HG02571 (cell line): Measurements from ENCODE around the gene SIK3.
"Not testable (repeated sequence)": the region's sequence is repeated elsewhere in the genome, so short reads cannot be mapped to it uniquely, and the experiment has no call there.

ENCODE experiments used
- ATAC-seq: cut with Tn5 transposase; IDR thresholded peaks from one replicate; pipeline ENCODE4 v1.9.1; 2021; ENCODE audit warnings: mild to moderate bottlenecking, moderate library complexity; ENCODE audit not compliant: unreplicated experiment

Gene SIK3

GRCh38 chr11:117050121-117050520 lies 48.1 kb downstream of the SIK3 start:
- ATAC-seq = not testable (repeated sequence)

GRCh38 chr11:117046627-117047026 lies 51.6 kb downstream of the SIK3 start:
- not testable (repeated sequence) for ATAC-seq

- ATAC-seq = no peak
These were observed 52.3 kb downstream of the SIK3 start for GRCh38 chr11:117045956-117046355.

- no peak for ATAC-seq
These were observed 53.0 kb downstream of the SIK3 start for GRCh38 chr11:117045196-117045595.

GRCh38 chr11:117044287-117045035 lies 53.8 kb downstream of the SIK3 start:
- no peak for ATAC-seq

- ATAC-seq = no peak
These were observed 55.5 kb downstream of the SIK3 start for GRCh38 chr11:117042689-117043088.

GRCh38 chr11:117039900-117040299 lies 58.3 kb downstream of the SIK3 start:
- ATAC-seq = no peak

GRCh38 chr11:117039270-117039669 lies 59.0 kb downstream of the SIK3 start:
- no peak for ATAC-seq

- ATAC-seq = no peak
These were observed 60.3 kb downstream of the SIK3 start for GRCh38 chr11:117037975-117038350.

- no peak for ATAC-seq
These were observed 60.8 kb downstream of the SIK3 start for GRCh38 chr11:117037279-117037974.

- no peak for ATAC-seq
These were observed 63.3 kb downstream of the SIK3 start for GRCh38 chr11:117034901-117035300.

- ATAC-seq = no peak
These were observed 71.5 kb downstream of the SIK3 start for GRCh38 chr11:117026593-117027330.

GRCh38 chr11:117023707-117024106 lies 74.5 kb downstream of the SIK3 start:
- ATAC-seq = not testable (repeated sequence)

- no peak for ATAC-seq
These were observed 75.0 kb downstream of the SIK3 start for GRCh38 chr11:117023178-117023577.

- ATAC-seq = no peak
These were observed 75.7 kb downstream of the SIK3 start for GRCh38 chr11:117022526-117022925.

- ATAC-seq = peak; percentile 48
These were observed 77.2 kb downstream of the SIK3 start for GRCh38 chr11:117020869-117021564.

- ATAC-seq = no peak
These were observed 77.9 kb downstream of the SIK3 start for GRCh38 chr11:117020287-117020686.

GRCh38 chr11:117019871-117020270 lies 78.4 kb downstream of the SIK3 start:
- no peak for ATAC-seq

GRCh38 chr11:117017456-117017855 lies 80.8 kb downstream of the SIK3 start:
- ATAC-seq = no peak

GRCh38 chr11:117016747-117017146 lies 81.5 kb downstream of the SIK3 start:
- no peak for ATAC-seq

- ATAC-seq = no peak
These were observed 82.0 kb downstream of the SIK3 start for GRCh38 chr11:117016246-117016645.
